ENCODE results near the gene BAG2. TPM values are rescaled to one million over a fixed set of nuclear protein-coding genes. Genes with fewer than 3 reads are reported as not detected.
A peak's percentile ranks its signal among the peaks of the same experiment; 100 is the strongest.

BAG2 gene
- polyA plus RNA-seq, 1 donor from 2014 or later: 3.2 TPM

GRCh38 chr6:57190140-57190539, 18.0 kb downstream of the BAG2 start:
- H3K79me2 ChIP-seq (replicated peaks; ENCODE audit: insufficient read depth, low read length): no peaks in the 10 kb centered on the region
- no peak overlapping the region for H3K27ac ChIP-seq (ENCODE audit: low read length)
- no peak overlapping the region for H3K4me2 ChIP-seq (ENCODE audit: low read length)
- no peaks in the 10 kb centered on the region for H3K9me3 ChIP-seq (ENCODE audit: low read length)
- no peaks in the 10 kb centered on the region for H3K9me2 ChIP-seq (ENCODE audit: insufficient read depth, low read length)
- H3K36me3 ChIP-seq (ENCODE audit: insufficient read depth, low read length): no peaks in the 10 kb centered on the region
- no peak overlapping the region for H2AFZ ChIP-seq (ENCODE audit: low read depth, low read length)
- no peak overlapping the region for H3K4me3 ChIP-seq (ENCODE audit: low read length)
- no peak overlapping the region for H3K9ac ChIP-seq (ENCODE audit: low read length)
- no peaks in the 10 kb centered on the region for H3F3A ChIP-seq (ENCODE audit: insufficient read depth, low read length, poor library complexity, severe bottlenecking)
- TF ChIP-seq EP300 (conservative IDR thresholded peaks at IDR 0.05; ENCODE audit: poor library complexity, severe bottlenecking): no peak
- TF ChIP-seq, protein P1, sequence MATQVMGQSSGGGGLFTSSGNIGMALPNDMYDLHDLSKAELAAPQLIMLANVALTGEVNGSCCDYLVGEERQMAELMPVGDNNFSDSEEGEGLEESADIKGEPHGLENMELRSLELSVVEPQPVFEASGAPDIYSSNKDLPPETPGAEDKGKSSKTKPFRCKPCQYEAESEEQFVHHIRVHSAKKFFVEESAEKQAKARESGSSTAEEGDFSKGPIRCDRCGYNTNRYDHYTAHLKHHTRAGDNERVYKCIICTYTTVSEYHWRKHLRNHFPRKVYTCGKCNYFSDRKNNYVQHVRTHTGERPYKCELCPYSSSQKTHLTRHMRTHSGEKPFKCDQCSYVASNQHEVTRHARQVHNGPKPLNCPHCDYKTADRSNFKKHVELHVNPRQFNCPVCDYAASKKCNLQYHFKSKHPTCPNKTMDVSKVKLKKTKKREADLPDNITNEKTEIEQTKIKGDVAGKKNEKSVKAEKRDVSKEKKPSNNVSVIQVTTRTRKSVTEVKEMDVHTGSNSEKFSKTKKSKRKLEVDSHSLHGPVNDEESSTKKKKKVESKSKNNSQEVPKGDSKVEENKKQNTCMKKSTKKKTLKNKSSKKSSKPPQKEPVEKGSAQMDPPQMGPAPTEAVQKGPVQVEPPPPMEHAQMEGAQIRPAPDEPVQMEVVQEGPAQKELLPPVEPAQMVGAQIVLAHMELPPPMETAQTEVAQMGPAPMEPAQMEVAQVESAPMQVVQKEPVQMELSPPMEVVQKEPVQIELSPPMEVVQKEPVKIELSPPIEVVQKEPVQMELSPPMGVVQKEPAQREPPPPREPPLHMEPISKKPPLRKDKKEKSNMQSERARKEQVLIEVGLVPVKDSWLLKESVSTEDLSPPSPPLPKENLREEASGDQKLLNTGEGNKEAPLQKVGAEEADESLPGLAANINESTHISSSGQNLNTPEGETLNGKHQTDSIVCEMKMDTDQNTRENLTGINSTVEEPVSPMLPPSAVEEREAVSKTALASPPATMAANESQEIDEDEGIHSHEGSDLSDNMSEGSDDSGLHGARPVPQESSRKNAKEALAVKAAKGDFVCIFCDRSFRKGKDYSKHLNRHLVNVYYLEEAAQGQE (IDR thresholded peaks at IDR 0.05; ENCODE audit: borderline replicate concordance): no peak
- TF ChIP-seq EZH2 (IDR thresholded peaks at IDR 0.05; ENCODE audit: borderline replicate concordance, insufficient read depth, low read length, poor library complexity, severe bottlenecking): no peak
- peak; percentile 61 for TF ChIP-seq SMC3 (conservative IDR thresholded peaks at IDR 0.05; ENCODE audit: poor library complexity)
- peak; percentile 37 for TF ChIP-seq RAD21 (conservative IDR thresholded peaks at IDR 0.05)
- peak; percentile 50 for TF ChIP-seq CTCF (IDR thresholded peaks at IDR 0.05; ENCODE audit: poor library complexity, severe bottlenecking)
- TF ChIP-seq MXI1 (conservative IDR thresholded peaks at IDR 0.05; ENCODE audit: poor library complexity, severe bottlenecking): no peak
- no peak for TF ChIP-seq TAF1 (IDR thresholded peaks at IDR 0.05; ENCODE audit: low read depth)
- no peaks in the 10 kb centered on the region for H3K27me3 ChIP-seq (ENCODE audit: insufficient read depth, low read depth, low read length)
- H4K20me1 ChIP-seq (ENCODE audit: insufficient read depth): no peaks in the 10 kb centered on the region

- H3K27ac ChIP-seq (ENCODE audit: low read length): no peak overlapping the region
- H4K20me1 ChIP-seq (ENCODE audit: insufficient read depth): no peaks in the 10 kb centered on the region
- H2AFZ ChIP-seq (ENCODE audit: low read depth, low read length): no peak overlapping the region
- no peak overlapping the region for H3K4me3 ChIP-seq (ENCODE audit: low read length)
- no peaks in the 10 kb centered on the region for H3K27me3 ChIP-seq (ENCODE audit: insufficient read depth, low read depth, low read length)
- H3K4me2 ChIP-seq (ENCODE audit: low read length): no peak overlapping the region
- H3K79me2 ChIP-seq (replicated peaks; ENCODE audit: insufficient read depth, low read length): no peaks in the 10 kb centered on the region
- no peak overlapping the region for H3K9ac ChIP-seq (ENCODE audit: low read length)
- H3K9me3 ChIP-seq (ENCODE audit: low read length): no peaks in the 10 kb centered on the region
- no peaks in the 10 kb centered on the region for H3K9me2 ChIP-seq (ENCODE audit: insufficient read depth, low read length)
- no peaks in the 10 kb centered on the region for H3K36me3 ChIP-seq (ENCODE audit: insufficient read depth, low read length)
- no peak for TF ChIP-seq EZH2 (IDR thresholded peaks at IDR 0.05; ENCODE audit: borderline replicate concordance, insufficient read depth, low read length, poor library complexity, severe bottlenecking)
- TF ChIP-seq CTCF (IDR thresholded peaks at IDR 0.05; ENCODE audit: poor library complexity, severe bottlenecking): no peak
- TF ChIP-seq, protein P1 (IDR thresholded peaks at IDR 0.05; ENCODE audit: borderline replicate concordance): no peak
- TF ChIP-seq MXI1 (conservative IDR thresholded peaks at IDR 0.05; ENCODE audit: poor library complexity, severe bottlenecking): no peak
- H3F3A ChIP-seq (ENCODE audit: insufficient read depth, low read length, poor library complexity, severe bottlenecking): no peaks in the 10 kb centered on the region
Measured at GRCh38 chr6:57193177-57193576, 21.1 kb downstream of the BAG2 start.
